ENCODE measurements around the gene PCYT2. TPM values are rescaled to one million over a fixed set of nuclear protein-coding genes. Genes with fewer than 3 reads are reported as not detected.
A peak's percentile ranks its signal among the peaks of the same experiment; 100 is the strongest.

The PCYT2 gene
- total RNA-seq, 1 experiment from 2014 or later, result 30.4 TPM

DNA sequence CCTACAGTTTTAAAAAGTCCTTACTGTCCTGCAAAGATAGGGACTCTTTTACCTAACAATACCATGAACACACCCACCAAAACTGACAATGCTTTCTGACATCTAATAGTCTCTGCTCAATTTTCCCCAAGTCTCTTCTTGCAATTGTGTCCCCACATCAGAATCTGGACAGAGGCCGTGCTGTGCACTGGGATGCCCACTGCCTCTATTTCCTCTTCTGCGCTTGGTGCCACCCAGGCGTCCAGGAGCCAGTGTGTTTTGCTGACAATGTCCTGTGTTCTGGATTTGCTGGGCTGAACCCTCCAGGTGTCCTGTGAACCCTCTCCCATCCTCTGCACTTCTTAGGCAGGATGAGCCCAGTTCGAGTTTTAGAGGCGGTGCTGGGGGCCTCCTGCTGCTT lies 33.6 kb downstream of the PCYT2 start:
- DNase-seq (ENCODE audit: low read depth), result no peak

DNA sequence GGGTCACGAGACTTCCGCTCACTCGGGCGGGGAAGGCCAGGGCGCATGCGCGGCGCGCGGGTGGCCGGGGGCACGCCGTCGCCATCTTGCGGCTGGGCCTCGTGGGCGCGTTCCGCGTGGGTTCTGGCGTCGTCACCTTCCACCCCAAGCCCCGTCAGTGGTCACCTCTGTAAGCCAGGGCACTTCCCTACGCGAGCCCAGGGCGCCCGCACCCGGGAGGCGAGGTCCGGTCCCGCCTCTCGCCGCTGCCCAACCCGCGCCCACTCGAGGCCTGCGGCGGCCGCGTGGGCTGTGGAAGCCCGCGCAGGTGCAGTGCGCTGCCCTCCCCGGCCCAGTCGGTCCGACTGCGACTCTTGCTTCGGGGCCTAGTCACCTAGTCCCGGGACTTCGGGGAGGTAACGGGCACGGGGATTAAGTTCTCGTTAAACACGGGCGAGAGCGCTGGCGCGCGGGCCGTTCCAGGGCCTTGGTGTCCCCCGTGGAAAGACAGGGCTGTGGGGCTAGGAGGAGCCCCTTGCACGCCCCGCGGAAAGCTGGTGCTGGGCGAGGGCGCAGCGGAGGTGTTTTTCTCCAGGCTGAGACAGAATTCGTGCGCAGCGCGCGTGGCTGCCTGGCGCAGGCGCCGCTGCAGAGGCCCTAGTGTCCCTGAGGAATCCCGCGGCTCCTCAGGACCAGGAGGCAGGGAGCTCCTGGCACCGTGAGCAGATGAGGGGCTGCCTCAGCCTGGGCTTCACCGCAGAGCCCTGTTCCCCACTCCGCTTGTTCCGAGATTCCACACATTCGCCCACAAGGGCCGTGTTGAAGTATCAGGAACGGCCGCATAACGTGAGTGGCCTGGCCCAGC lies 39.6 kb downstream of the PCYT2 start:
- DNase-seq (ENCODE audit: low read depth), result peak; percentile 84

- DNase-seq (ENCODE audit: low read depth), result no peak
These were observed 40.2 kb downstream of the PCYT2 start, which contains the start of gene ARHGDIA for GRCh38 chr17:81870981-81871386. TSS of gene ARHGDIA (minus strand) at chr17:81871337. CDS start at chr17:81869930, 1,407 bp downstream.

DNA sequence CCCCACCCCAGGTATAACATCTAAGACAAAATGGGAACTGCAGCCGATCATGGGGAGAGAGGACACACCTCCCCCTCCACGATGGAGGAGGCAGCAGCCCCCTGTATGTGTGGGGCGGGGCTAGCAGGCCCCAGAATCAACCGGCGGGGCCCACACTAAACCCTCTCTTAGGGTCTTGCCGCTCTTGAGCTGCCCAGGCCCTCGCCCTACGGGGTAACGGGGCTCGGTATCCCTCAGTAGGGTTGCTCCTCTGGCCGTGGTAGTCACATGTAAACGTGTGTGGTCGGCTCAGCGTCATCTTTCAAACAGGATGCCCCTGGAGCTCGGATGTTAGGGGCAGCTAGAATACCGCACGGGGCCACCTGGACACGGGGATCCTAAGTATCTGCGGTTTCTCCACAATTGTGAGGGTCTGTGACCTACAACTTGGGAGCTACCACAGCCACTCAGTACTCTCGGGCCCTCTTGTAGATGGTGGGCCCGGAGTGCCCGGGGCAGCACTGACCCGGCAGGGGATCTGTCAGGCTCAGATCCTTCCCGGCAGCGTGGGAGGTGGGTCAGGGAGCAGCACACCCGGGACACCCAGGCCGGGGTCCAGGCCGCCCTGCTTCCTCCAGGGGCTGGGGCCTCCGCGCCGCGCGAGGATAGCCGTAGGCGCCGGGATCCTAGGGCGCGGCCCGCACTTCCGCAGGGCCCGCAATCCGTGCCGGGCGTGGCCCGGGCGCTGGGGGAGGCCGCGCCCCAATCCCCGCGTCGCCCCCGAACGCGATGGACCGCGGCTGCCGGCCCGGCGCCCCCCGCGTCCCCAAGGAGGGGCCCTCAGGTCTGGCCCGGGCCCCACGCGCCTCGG lies 40.8 kb downstream of the PCYT2 start:
- DNase-seq (ENCODE audit: low read depth), result peak; percentile 56

GRCh38 chr17:81869221-81870130 lies 41.7 kb downstream of the PCYT2 start:
- DNase-seq (ENCODE audit: low read depth), result peak; percentile 36

DNA sequence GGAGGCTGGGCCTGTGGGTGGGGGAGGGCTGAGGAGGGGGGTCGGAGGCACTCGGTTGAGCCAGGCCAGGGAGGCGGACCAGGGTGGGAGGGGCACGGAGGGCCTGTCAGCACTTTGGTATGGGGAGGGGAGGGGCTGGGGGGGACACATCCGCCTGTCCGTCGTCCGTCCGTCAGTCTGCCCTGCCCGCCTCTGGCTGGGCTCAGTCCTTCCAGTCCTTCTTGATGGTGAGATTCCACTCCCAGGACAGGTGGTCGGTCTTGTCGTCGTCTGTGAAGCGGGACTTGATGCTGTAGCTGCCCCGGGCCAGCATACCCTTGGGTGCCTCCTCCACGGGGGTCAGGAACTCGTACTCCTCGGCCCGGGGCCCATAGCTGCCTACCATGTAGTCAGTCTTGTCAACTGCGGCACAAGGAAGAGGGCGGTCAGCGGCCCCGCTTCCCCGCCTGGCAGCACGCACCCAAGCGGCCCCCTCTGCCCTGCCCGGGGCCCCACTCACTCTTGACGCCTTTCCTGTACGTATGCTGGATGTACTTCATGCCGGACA lies 42.5 kb downstream of the PCYT2 start:
- DNase-seq (ENCODE audit: low read depth), result peak; percentile 86

DNA sequence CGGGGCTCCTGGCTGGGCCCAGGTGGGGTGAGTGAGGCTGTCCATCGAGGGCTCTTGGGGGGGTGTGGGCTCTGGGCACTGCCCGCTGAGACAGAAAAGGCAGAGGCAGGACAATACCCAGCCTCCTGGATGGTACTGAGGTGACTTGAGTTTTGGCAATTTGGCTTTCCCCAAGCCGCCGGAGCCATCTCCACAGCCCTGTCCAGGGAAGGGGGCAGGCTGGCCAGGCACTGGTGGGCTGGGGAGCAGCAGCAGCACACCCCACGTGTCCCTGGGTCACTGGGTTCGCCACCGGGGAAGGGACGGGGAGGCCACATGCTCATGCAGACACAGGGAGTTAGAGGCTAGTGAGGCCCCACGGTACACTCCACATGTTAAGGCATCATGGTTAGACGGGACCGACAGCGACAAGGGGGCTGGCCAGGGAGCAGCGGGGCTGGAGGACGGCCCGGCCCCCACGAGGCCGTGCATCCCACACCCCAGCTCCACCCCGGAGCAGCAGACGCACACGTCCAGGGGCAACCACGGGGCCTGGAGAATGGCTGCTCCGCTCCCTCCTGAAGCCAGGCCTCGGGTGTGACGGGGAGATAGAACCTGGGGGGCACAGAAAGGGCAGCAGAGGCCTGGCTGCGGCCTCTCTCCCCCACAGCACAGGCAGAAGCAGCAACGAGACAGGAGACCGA lies 43.1 kb downstream of the PCYT2 start:
- DNase-seq (ENCODE audit: low read depth), result no peak

- peak; percentile 56 for DNase-seq (ENCODE audit: low read depth)
These were observed 43.8 kb downstream of the PCYT2 start for GRCh38 chr17:81867170-81867990.

DNA sequence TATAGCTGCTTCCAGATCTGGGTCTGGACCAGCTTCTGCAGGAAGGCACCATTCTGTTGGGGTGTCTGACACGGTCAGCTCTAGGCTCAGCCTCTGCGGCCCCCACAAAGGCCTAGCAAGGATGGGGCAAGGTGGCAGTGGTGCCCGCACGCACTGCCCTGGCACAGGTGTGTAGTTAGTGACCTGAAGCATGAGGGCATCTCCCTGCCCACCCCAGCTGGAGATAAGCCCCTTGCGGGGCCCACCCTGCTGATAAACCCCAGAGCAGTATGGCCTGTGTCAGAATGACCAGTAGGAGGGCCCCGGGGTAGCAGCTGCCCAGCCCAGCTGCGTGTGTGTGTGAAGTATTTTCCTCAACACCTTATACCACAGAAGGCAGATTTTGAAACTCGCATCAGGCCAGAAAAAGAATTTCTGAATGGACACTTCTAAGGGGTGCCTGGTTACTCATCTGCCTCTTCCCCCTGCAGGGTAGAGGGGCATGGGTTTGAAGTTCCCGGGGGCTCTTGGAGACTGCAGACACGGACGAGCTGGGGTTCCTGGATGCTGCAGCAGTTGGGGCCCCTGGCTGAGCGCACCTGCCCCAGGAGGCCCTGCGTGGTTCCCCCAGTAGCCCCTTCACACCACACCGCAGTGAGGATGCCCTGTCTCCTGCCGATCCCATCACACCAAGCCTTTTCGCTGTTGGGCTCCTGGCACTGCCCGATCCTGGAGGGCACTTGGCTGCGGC lies 44.6 kb downstream of the PCYT2 start:
- DNase-seq (ENCODE audit: low read depth), result peak; percentile 51

- DNase-seq (ENCODE audit: low read depth), result no peak
These were observed 45.3 kb downstream of the PCYT2 start for GRCh38 chr17:81865733-81866439.

DNA sequence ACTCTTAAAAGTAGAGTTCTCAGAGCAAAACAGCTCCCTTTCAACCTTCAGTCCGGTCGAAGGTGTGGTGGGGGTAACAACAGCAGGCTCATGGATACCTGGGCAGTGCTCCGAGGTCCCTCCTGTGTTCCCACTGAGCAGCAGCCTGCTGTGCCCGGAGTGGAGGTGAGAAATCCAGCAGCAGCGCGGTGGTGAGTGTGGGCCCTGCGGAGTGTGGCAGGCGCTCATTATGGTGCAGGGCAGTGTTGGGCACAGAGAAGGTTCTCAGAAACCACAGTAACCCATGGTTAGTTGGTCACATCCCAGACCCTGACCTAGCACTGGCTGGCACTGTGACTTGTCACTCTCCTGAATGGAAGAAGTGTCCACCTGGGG lies 45.9 kb downstream of the PCYT2 start:
- no peak for DNase-seq (ENCODE audit: low read depth)

- DNase-seq (ENCODE audit: low read depth), result no peak
These were observed 47.1 kb downstream of the PCYT2 start for GRCh38 chr17:81863833-81864768.

GRCh38 chr17:81863123-81863675 lies 48.0 kb downstream of the PCYT2 start:
- no peak for DNase-seq (ENCODE audit: low read depth)

DNA sequence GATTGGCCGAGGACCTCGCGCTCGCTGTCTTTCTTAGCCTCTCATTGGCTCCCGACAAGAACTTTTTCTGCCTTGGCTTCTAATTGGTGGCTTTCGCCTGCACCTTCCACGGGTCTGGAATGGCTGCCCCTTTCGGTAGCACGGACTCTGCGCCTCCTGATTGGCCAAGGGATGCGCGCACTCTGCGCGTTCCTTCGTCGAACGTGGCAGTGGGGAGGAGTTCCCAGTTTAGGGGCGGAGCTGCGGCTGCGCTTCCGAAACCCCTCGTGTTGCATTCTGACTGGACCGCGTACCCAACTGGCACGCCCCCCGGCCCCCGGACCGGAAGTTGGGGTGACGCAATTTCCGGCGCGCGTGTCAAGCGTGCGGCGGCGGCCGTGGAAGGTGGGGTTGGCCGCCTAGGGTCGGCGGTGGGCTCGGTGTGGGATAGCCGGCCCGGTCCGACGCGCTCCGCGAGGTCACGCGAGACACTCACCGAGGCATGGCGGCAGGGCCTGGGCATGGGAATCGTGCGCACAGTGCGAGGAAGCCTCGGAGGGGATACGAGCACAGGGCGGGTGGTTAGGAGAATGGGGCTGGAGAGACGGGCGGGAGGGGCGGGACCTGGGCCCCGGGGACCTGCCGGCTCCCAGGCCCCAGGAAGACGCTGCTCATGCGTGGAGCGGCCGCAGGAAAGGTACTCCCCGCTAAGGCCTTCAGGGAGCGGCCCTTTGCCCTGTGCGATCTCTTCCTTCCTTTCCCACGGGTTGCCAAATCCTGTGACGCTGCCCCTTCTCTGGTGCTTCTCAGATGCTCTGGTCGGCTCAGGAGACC lies 50.2 kb downstream of the PCYT2 start:
- peak; percentile 100 for DNase-seq (ENCODE audit: low read depth)

- no peak for DNase-seq (ENCODE audit: low read depth)
These were observed 51.1 kb downstream of the PCYT2 start, which contains the start of gene P4HB for GRCh38 chr17:81859906-81860755. TSS of gene P4HB (minus strand) at chr17:81860535. CDS start at chr17:81860471, 64 bp downstream.

All from LHCN-M2 (cell line).